Thyroid gland (tissue), 4 donors: ENCODE data around the gene SMCP. TPM values are rescaled to one million over a fixed set of nuclear protein-coding genes. Genes with fewer than 3 reads are reported as not detected.

Experiments used
- DNase-seq, 2 donors: peaks; one replicate each; pipeline ENCODE4 v3.0.0-alpha.2; 2019
- H3K27ac ChIP-seq, 3 donors: fragments of 200-600 bp; sonication (generic); 1 replicate in 2 of 3; 2 replicates in 1 of 3; pipeline ENCODE4 v1.5.1; 2016 to 2019; ENCODE audit warnings: mild to moderate bottlenecking in 1 of 3, moderate library complexity in 1 of 3
- H3K27me3 ChIP-seq: fragments of 200-600 bp; sonication (generic); one replicate; pipeline ENCODE4 v1.5.1; 2019
- H3K36me3 ChIP-seq, 2 donors: fragments of 200-600 bp; sonication (generic); one replicate each; pipeline ENCODE4 v1.5.1; 2016 to 2019
- H3K4me1 ChIP-seq, 2 donors: fragments of 200-600 bp; sonication (generic); one replicate each; pipeline ENCODE4 v1.5.1; 2017 to 2019
- H3K4me3 ChIP-seq, 3 donors: fragments of 200-600 bp; sonication (generic); replicated peaks in 1 of 3; 1 replicate in 2 of 3; 2 replicates in 1 of 3; pipeline ENCODE4 v1.5.1; 2016; ENCODE audit warnings: mild to moderate bottlenecking in 1 of 3
- H3K9me3 ChIP-seq: fragments of 200-600 bp; sonication (generic); one replicate; pipeline ENCODE4 v1.5.1; 2017
- POLR2A ChIP-seq, 2 donors: fragments of 450-650 bp; IDR thresholded peaks; one replicate each; pipeline ENCODE4 v1.6.1; 2017; ENCODE audit warnings: antibody characterized with exemption in 2 of 2, mild to moderate bottlenecking in 2 of 2, moderate library complexity in 1 of 2
- WGBS, 2 donors: methylation state at CpG; one replicate each; pipeline ENCODE4 v1.1.5; 2017; 5-methylcytosine and 5-hydroxymethylcytosine counted together
- intact Hi-C: fragments of 100-400 bp; cut with DNase I; formaldehyde crosslinking; loops from one replicate; pipeline ENCODE4 v1.15.1; 2023
- total RNA-seq, 4 donors: library from RNA; depleted of rRNA; stranded (reverse); fragments of >200 nt; gene quantifications; one replicate each; pipeline ENCODE4 v1.2.3, GENCODE V29; 2016
- TF ChIP-seq, protein P1 (sequence below), 6 experiments: fragments of 200-600 bp in 3 of 6; fragments of 450-650 bp in 3 of 6; sonication (generic) in 3 of 6; IDR thresholded peaks; one replicate each; pipeline ENCODE4 v1.5.1; 2016 to 2019; ENCODE audit warnings: antibody characterized with exemption in 6 of 6, mild to moderate bottlenecking in 2 of 6, inconsistent platforms in 1 of 6, moderate library complexity in 1 of 6

SMCP gene
- total RNA-seq, 4 donors from 2014 or later = 2.6 TPM; not detected in 3

DNA sequence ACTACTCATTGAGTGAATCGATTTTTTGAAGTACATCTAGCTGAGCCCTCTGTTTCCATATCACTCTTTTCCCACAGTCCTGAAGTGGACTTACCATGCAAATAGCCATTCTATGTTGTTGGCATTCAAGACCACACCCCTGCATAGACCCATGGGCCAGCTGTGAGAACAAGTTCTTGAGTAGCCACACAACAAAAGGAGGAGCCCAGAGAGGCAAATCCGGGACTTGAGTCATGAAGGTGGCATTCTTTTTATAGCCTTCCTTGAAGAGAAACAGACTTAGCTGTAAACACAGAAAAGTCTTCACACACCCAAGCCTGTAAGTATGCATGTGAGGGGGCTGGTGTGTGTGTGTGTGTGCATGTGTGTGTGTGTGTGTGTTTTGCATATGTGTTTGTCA, 55.1 kb downstream of the SMCP start:
- H3K27me3 ChIP-seq = no peaks in the 10 kb centered on the region
- H3K36me3 ChIP-seq = no peaks in the 10 kb centered on the region
- WGBS, 2 donors = 82 to 86% methylated on average over 2 of the region's 2 CpGs
- H3K27ac ChIP-seq = no peak overlapping the region
- H3K9me3 ChIP-seq = no peaks in the 10 kb centered on the region
- no peaks in the 10 kb centered on the region for H3K4me1 ChIP-seq
- TF ChIP-seq, protein P1, sequence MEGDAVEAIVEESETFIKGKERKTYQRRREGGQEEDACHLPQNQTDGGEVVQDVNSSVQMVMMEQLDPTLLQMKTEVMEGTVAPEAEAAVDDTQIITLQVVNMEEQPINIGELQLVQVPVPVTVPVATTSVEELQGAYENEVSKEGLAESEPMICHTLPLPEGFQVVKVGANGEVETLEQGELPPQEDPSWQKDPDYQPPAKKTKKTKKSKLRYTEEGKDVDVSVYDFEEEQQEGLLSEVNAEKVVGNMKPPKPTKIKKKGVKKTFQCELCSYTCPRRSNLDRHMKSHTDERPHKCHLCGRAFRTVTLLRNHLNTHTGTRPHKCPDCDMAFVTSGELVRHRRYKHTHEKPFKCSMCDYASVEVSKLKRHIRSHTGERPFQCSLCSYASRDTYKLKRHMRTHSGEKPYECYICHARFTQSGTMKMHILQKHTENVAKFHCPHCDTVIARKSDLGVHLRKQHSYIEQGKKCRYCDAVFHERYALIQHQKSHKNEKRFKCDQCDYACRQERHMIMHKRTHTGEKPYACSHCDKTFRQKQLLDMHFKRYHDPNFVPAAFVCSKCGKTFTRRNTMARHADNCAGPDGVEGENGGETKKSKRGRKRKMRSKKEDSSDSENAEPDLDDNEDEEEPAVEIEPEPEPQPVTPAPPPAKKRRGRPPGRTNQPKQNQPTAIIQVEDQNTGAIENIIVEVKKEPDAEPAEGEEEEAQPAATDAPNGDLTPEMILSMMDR (IDR thresholded peaks at IDR 0.05) = no peak
- no peak for TF ChIP-seq POLR2A (IDR thresholded peaks at IDR 0.05)
- H3K4me3 ChIP-seq = no peak overlapping the region
- DNase-seq = no peak
- intact Hi-C loops = no loop called here

Other genes with a start within 250 kb of the SMCP start
- not detected for gene LCE2D, start 214.9 kb upstream of the SMCP start, total RNA-seq
- gene LCE2C, start 203.0 kb upstream of the SMCP start, total RNA-seq = 10 to 100 TPM in 1 of 4 donors, not detected in 3; 17.6 TPM
- gene LCE2B, start 192.2 kb upstream of the SMCP start, total RNA-seq = not detected
- not detected for gene LCE2A, start 180.0 kb upstream of the SMCP start, total RNA-seq
- gene LCE4A, start 170.2 kb upstream of the SMCP start, total RNA-seq = not detected
- gene KPRP, start 120.3 kb upstream of the SMCP start, total RNA-seq = not detected
- not detected for gene LCE1F, start 103.2 kb upstream of the SMCP start, total RNA-seq
- not detected for gene LCE1E, start 92.1 kb upstream of the SMCP start, total RNA-seq
- gene LCE1D, start 81.6 kb upstream of the SMCP start, total RNA-seq = not detected
- not detected for gene LCE1C, start 71.7 kb upstream of the SMCP start, total RNA-seq
- gene LCE1B, start 66.4 kb upstream of the SMCP start, total RNA-seq = not detected
- gene LCE1A, start 50.8 kb upstream of the SMCP start, total RNA-seq = not detected
- gene LCE6A, start 35.5 kb upstream of the SMCP start, total RNA-seq = not detected
- gene LCE7A, start 18.3 kb upstream of the SMCP start, total RNA-seq = not detected
- gene IVL, start 30.2 kb downstream of the SMCP start, total RNA-seq = not detected
- not detected for gene SPRR5, start 68.9 kb downstream of the SMCP start, total RNA-seq
- not detected for gene SPRR4, start 92.3 kb downstream of the SMCP start, total RNA-seq
- gene SPRR1A, start 105.8 kb downstream of the SMCP start, total RNA-seq = not detected
- gene SPRR3, start 123.4 kb downstream of the SMCP start, total RNA-seq = not detected
- gene SPRR1B, start 152.9 kb downstream of the SMCP start, total RNA-seq = not detected
- not detected for gene SPRR2D, start 162.8 kb downstream of the SMCP start, total RNA-seq
- not detected for gene SPRR2A, start 179.2 kb downstream of the SMCP start, total RNA-seq
- gene SPRR2B, start 193.3 kb downstream of the SMCP start, total RNA-seq = not detected
- gene SPRR2E, start 216.2 kb downstream of the SMCP start, total RNA-seq = not detected
- not detected for gene SPRR2F, start 235.2 kb downstream of the SMCP start, total RNA-seq